HepG2 (cell line): ENCODE results near the gene CYP2J2. TPM values are rescaled to one million over a fixed set of nuclear protein-coding genes. Genes with fewer than 3 reads are reported as not detected.

ENCODE experiments used
- FOXK1 ChIP-seq: sonication (generic); formaldehyde crosslinking; IDR thresholded peaks from 2 replicates; pipeline ENCODE4 v1.4.0; 2020; ENCODE audit warnings: low read depth, missing genetic modification reagents, borderline replicate concordance
- polyA plus RNA-seq, 8 experiments: library from polyadenylated mRNA; depleted of rRNA in 3 of 8; stranded (reverse) in 7 of 8; unstranded in 1 of 8; fragments of >200 nt; fragmentation: Illumina TruSeq in 4 of 8; extraction: Trizol in 4 of 8; gene quantifications; 2 replicates each; pipeline versions ENCODE4 v1.2.1 to v1.2.3, GENCODE V29; 2011 to 2016; ENCODE audit warnings: low read depth in 4 of 8, missing spikeins in 1 of 8, mixed read lengths in 1 of 8; ENCODE audit not compliant: insufficient read depth in 1 of 8
- small RNA-seq, 3 experiments: library from RNA; depleted of rRNA; stranded (forward); fragments of <200 nt; gene quantifications; one replicate each; pipeline ENCODE3, GENCODE V24; 2012; ENCODE audit warnings: low read depth in 2 of 3, low replicate concordance in 1 of 3; ENCODE audit not compliant: insufficient read length in 3 of 3, insufficient read depth in 2 of 3
- total RNA-seq, 5 experiments: library from RNA; depleted of rRNA; stranded (reverse); fragments of >200 nt; fragmentation: Illumina TruSeq; extraction: Trizol; gene quantifications; 2 replicates each; pipeline ENCODE4 v1.2.3, GENCODE V29; 2016; ENCODE audit warnings: low read depth in 1 of 5
- TF ChIP-seq, protein P1 (sequence below): sonication (generic); formaldehyde crosslinking; IDR thresholded peaks from 2 replicates; pipeline ENCODE4 v1.4.0; 2020; ENCODE audit warnings: missing genetic modification reagents

Gene CYP2J2
- total and polyA plus RNA-seq, 2 of the 13 experiments (the other 11 are each of a cell fraction or from before 2014, with no cell fraction given), result 2.1 to 5.9 TPM

DNA sequence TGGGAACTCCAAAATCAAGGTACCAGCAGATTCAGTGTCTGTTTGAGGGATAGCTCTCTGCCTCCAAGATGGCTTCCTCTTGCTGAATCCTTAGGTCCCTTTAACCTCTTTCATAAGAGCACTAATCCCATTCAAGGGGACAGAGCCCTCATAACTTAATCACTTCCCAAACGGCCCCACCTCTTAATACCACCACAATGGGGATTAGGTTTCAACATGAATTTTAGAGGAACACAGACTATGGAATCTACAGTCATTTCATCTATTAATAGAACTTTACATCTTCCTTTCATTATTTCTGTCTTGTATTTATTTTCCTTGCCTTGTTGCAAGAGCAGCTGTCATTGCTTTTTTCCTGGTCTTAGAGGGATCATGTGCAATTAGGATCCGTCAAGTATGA, 81.5 kb downstream of the CYP2J2 start (continued):
- TF ChIP-seq, protein P1, sequence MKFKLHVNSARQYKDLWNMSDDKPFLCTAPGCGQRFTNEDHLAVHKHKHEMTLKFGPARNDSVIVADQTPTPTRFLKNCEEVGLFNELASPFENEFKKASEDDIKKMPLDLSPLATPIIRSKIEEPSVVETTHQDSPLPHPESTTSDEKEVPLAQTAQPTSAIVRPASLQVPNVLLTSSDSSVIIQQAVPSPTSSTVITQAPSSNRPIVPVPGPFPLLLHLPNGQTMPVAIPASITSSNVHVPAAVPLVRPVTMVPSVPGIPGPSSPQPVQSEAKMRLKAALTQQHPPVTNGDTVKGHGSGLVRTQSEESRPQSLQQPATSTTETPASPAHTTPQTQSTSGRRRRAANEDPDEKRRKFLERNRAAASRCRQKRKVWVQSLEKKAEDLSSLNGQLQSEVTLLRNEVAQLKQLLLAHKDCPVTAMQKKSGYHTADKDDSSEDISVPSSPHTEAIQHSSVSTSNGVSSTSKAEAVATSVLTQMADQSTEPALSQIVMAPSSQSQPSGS (CRISPR knock-in tag), result no peak
- no peak for TF ChIP-seq FOXK1 (CRISPR knock-in tag)

Small RNA genes lying within 50 kb of the gene (small RNA-seq; reads per million reads assigned to genes)
- gene RN7SL475P, result 0 reads per million in 3 experiments

Other genes starting within 250 kb of the CYP2J2 start
- 24.2 and 48.0 TPM in 2 replicates for gene HOOK1, start 111.8 kb downstream of the CYP2J2 start, total RNA-seq (2016; rRNA removed; fragmentation: Illumina TruSeq; extraction: Trizol)
- gene HOOK1, start 111.8 kb downstream of the CYP2J2 start, polyA plus RNA-seq (2011; rRNA removed), result 9.1 and 11.3 TPM in 2 replicates
- gene C1orf87, start 147.0 kb upstream of the CYP2J2 start, total RNA-seq (2016; rRNA removed; fragmentation: Illumina TruSeq; extraction: Trizol), result not detected in 2 replicates
- gene C1orf87, start 147.0 kb upstream of the CYP2J2 start, polyA plus RNA-seq (2011; rRNA removed), result not detected in 2 replicates